Stimulated activated CD4-positive, alpha-beta T cell treated with anti-CD3 and anti-CD28 coated beads, Interleukin-2, amount 100 ng/mL, for 4 hours (primary cell): ENCODE measurements around the gene GTPBP6.
"Not testable (repeated sequence)": the region's sequence is repeated elsewhere in the genome, so short reads cannot be mapped to it uniquely, and the experiment has no call there.

Experiments used
- DNase-seq: peaks from one replicate; pipeline ENCODE4 v3.0.0-alpha.2; 2020; ENCODE audit warnings: low read depth

GTPBP6 gene

DNA sequence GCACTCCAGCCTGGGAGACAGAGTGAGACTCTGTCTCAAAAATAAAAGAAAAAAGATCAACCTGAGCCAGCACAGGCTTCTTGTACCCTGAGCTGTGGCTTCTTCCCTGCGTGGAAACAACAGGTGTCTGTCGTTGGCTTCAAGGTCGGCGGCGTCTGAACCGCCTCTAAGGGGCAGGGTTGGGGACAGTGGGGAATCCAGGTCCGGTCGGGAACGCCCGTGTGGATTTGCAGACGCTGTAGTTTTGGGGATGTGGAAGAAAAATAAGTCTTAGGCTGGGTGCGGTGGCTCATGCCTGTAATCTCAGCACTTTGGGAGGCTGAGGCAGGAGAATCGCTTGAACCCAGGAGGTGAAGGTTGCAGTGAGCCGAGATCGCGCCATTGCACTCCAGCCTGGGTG, 54.6 kb downstream of the GTPBP6 start:
- not testable (repeated sequence) for DNase-seq

DNA sequence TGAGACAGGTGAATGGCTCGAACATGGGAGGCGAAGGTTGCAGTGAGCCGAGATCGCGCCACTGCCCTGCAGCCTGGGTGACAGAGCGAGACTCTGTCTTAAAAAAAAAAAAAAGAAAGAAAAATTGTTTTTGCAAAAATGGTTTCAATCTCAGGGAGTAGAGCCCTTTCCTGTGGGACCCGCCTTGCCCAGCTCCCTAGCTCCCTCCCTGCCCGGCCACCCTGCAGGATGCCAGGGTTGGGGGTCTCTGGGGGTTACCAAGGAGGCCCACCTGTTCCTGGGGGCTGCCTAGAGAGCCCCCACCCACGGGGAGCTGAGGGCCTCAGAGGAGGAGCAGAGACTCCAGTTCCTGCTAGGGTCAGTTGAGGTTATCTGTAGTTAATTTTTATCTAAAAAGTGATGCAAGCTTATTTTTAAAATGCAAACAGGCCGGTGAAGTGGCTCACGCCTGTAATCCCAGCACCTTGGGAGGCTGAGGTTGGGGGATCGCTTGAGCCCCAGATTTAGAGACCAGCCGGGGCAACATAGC, 56.2 kb downstream of the GTPBP6 start:
- DNase-seq, result no peak

DNA sequence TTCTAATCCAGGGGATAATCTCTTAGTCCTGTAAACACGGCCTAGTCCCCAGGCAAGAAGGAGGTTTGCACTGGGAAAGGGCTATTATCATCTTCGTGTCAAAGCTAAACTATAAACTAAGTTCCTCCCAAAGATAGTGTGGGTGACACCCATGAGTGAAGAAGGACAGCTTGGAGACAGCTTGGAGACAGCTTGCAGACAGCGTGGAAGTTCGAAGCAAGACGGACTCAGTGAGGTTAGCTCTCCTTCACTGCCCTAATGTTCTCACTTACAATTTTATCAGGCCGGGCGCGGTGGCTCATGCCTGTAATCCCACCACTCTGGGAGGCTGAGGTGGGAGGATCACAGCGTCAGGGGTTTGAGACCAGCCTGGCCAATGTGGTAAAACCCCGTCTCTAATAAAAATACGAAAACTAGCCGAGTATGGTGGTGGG, 56.7 kb downstream of the GTPBP6 start:
- DNase-seq, result no peak

DNA sequence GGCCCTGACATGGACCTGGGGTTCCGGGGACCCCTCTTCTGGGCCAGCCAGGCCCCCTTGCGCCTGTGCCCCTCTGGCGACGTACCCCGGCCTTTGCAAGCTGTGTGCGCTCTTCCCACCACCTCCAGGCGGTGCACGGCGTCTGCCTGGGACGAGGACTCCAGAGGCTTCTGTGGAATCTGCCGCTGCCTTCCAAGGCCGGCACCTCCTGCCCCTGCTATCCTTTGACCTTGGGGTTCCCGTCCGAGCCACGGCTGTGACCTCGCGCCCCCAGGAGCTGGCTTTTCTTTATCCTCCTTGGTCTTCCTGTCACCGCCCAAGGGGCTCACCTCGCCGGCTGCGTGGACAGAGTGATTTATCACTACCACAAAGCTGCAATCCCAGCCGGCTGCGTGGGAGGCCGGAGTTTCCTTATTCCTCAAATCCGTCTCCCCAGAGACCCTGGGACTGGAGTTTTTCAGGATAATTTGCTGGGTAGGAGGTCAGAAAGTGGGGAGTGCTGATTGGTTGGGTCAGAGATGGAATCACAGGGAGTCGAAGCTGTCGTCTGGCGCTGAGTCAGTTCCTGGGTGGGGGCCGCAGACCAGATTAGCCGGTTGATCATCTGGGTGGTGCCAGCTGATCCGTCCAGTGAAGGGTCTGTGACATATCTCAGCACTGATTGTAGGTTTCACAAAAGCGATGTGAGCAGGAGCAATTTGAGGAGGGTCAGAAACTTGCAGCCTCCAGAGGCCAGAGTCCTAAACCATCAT, 57.3 kb downstream of the GTPBP6 start:
- DNase-seq, result no peak

DNA sequence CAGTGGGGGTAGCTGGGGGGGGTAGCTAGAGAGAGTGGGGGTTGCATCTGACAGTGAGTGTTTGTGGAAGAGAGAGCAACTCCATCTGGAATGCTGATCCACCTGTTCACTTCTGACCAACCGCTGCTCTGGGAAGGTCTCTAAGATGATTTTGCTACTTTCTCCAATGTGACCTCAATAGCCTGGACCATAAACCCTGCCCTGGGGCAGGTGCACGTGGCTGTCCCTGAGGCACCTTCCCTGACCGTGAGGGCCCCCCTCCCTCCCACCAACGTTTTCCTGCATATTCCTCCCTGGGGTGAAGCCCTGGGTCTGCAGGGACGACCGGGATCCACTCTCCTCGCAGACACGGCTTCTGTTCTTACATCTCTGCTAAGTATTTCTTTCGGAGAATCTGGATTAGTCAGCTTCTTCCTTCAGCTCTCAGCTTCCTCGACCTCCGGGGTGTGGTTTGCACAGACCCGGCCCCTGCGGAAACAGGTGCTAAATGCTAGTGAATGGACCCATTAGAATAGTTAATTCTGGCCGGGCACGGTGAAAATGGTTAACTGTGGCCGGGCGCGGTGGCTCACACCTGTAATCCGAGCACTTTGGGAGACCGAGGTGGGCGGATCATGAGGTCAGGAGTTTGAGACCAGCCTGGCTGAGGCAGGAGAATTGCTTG, 58.8 kb downstream of the GTPBP6 start:
- no peak for DNase-seq

DNA sequence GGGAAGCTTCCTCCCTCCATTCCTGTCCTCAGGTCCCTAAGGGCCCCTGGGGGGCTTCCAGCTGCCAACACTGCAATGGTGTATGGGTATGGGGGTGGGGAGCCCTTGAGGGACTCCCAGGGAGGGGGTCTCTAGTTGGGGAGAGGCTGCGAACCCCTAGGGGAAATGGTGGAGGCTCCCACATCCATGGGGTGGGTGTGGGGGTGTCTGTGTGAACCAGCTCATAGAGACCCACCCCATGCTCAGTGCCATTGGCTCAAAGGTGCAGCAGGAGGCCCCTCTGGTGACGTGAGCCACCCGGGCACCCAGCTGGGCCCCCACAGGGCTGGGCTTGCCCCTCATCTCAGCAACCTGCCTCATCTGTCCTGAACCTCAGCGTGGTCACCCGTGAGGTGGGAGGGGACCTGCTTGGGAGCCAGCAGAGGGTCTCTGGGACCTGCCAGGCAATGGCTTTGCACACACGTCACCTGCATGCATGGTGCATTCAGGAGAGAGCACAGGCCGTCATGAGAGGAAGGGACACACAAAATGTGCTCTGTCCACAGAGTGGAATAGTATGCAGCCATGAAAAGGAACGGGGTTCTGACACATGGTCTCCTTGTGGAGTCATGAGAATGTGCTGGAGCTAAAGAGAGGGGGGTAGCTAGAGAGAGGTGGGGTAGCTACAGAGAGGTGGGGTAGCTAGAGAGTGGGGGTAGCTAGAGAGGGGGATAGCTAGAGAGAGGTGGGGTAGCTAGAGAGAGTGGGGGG, 60.1 kb downstream of the GTPBP6 start:
- no peak for DNase-seq

DNA sequence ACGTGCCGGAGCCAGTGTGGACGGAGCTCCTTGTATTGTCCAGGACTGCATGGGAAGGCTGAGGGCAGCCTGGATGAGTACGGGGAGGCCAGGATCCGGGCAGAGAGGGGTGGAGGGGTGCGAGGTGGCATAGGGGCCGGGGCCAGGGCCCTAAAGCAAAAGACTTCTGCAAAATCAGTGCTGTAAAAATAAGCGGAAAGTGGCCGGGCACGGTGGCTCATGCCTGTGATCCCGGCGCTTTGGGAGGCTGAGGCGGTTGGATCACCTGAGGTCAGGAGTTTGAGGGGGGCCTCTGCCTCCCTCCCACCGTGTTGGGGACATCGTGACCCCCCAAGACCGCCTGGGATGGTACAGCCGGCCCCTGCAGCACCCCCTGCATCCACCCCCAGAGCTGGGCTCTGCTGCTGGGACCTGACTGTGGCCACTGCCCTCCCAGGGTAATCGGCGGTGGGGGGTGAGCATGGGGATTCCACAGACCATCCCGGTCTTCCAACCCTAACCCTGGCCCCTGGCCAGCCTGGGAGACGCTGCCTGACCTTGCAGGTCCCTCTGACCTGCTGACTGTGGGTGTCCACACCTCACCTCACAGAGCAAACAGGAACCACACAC, 60.8 kb downstream of the GTPBP6 start:
- DNase-seq, result no peak

DNA sequence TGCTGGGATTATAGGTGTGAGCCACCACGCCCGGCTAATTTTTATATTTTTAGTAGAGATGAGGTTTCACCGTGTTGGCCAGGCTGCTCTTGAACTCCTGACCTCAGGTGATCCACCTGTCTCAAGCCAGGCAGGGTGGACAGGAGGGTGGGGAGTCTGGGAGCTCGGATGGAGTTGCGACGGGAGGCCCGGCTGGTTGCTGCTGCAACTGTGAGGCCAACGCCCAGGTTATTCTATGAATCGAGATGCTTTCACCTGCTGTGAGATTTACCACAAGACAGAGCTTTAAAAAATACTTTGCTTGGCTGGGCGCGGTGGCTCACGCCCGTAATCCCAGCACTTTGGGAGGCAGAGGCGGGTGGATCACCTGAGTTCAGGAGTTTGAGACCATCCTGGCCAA, 61.5 kb downstream of the GTPBP6 start:
- not testable (repeated sequence) for DNase-seq

DNA sequence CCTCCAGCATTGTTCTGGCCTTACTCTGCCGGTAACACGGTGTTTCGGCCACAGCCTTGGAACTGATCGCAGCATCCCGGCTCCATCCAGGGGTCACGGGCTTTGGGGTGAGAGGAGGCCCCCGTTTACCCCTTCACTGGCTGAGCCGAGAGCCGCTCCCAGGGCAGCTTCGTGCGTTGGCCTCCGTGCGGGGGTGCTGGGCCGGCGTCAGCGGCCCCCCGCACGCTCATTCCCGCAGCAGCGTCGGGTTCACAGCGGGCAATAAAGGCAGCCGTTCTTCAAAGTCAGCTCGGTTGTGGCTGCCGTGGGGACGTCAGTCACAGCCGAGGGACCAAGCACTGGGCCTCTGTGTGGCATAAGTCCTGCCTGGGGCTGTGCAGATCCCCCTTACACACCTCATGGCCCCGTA, 62.7 kb downstream of the GTPBP6 start:
- DNase-seq, result no peak
